ENCODE measurements around the gene RAD51B. TPM values are rescaled to one million over a fixed set of nuclear protein-coding genes. Genes with fewer than 3 reads are reported as not detected.

Gene RAD51B
- total and polyA plus RNA-seq, 2 experiments from 2014 or later = 11.7 to 17.8 TPM

GRCh38 chr14:68236582-68237458 lies 417.2 kb downstream of the RAD51B start:
- H3K9me3 ChIP-seq (ENCODE audit: low read depth) = no peaks in the 10 kb centered on the region
- H3K27ac ChIP-seq = no peak overlapping the region
- peaks cover 24% of the 10 kb centered on the region for H3K4me1 ChIP-seq (ENCODE audit: low read depth)
- DNase-seq (ENCODE audit: low read depth in 1 of 2, low spot score in 1 of 2) = no peak
- no peaks in the 10 kb centered on the region for H3K27me3 ChIP-seq
- TF ChIP-seq CTCF (IDR thresholded peaks at IDR 0.05; ENCODE audit: low read depth, low read length) = no peak
- no peak overlapping the region for H3K4me3 ChIP-seq
- H3K36me3 ChIP-seq = no peaks in the 10 kb centered on the region

- Histone ChIP-seq H3K27me3 (no peaks in the 10 kb centered on the region), H3K36me3 (no peaks in the 10 kb centered on the region), H3K4me3 (no peak overlapping the region), H3K4me1 (ENCODE audit: low read depth) (peaks cover 18% of the 10 kb centered on the region), H3K27ac (no peak overlapping the region), H3K9me3 (ENCODE audit: low read depth) (no peaks in the 10 kb centered on the region)
- TF ChIP-seq CTCF (IDR thresholded peaks at IDR 0.05; ENCODE audit: low read depth, low read length) = no peak
- no peak for DNase-seq (ENCODE audit: low read depth in 1 of 2, low spot score in 1 of 2)
Observed at GRCh38 chr14:68238551-68238950, 419.0 kb downstream of the RAD51B start.

GRCh38 chr14:68238976-68239375 lies 419.4 kb downstream of the RAD51B start:
- TF ChIP-seq CTCF (IDR thresholded peaks at IDR 0.05; ENCODE audit: low read depth, low read length) = no peak
- DNase-seq (ENCODE audit: low read depth in 1 of 2, low spot score in 1 of 2) = no peak
- peaks cover 18% of the 10 kb centered on the region for H3K4me1 ChIP-seq (ENCODE audit: low read depth)

GRCh38 chr14:68239988-68240771 lies 420.6 kb downstream of the RAD51B start:
- H3K4me1 ChIP-seq (ENCODE audit: low read depth) = peaks cover 19% of the 10 kb centered on the region
- TF ChIP-seq CTCF (IDR thresholded peaks at IDR 0.05; ENCODE audit: low read depth, low read length) = no peak

More at GRCh38 chr14:68238976-68239375, 419.4 kb downstream of the RAD51B start:
- Histone ChIP-seq H3K27me3 (no peaks in the 10 kb centered on the region), H3K4me3 (no peak overlapping the region), H3K36me3 (no peaks in the 10 kb centered on the region), H3K27ac (no peak overlapping the region), H3K9me3 (ENCODE audit: low read depth) (no peaks in the 10 kb centered on the region)

GRCh38 chr14:68241862-68242487 lies 422.4 kb downstream of the RAD51B start:
- Histone ChIP-seq H3K27me3 (no peaks in the 10 kb centered on the region), H3K27ac (no peak overlapping the region)
- no peak for TF ChIP-seq CTCF (IDR thresholded peaks at IDR 0.05; ENCODE audit: low read depth, low read length)

More at GRCh38 chr14:68239988-68240771, 420.6 kb downstream of the RAD51B start:
- Histone ChIP-seq H3K9me3 (ENCODE audit: low read depth) (no peaks in the 10 kb centered on the region), H3K27me3 (no peaks in the 10 kb centered on the region), H3K27ac (peak overlapping the region; percentile 34), H3K36me3 (no peaks in the 10 kb centered on the region), H3K4me3 (no peak overlapping the region)
- DNase-seq (ENCODE audit: low read depth in 1 of 2, low spot score in 1 of 2) = no peak

More at GRCh38 chr14:68241862-68242487, 422.4 kb downstream of the RAD51B start:
- peaks cover 37% of the 10 kb centered on the region for H3K4me1 ChIP-seq (ENCODE audit: low read depth)
- no peaks in the 10 kb centered on the region for H3K36me3 ChIP-seq
- DNase-seq (ENCODE audit: low read depth in 1 of 2, low spot score in 1 of 2) = no peak
- no peak overlapping the region for H3K4me3 ChIP-seq
- H3K9me3 ChIP-seq (ENCODE audit: low read depth) = no peaks in the 10 kb centered on the region
